Natural killer cell treated with Interleukin-12 subunit alpha and Interleukin-12 subunit beta and Interleukin-15 and Interleukin-18, amount 100 ng/mL, for 72 hours (primary cell): Measurements from ENCODE around the gene CMIP. TPM values are rescaled to one million over a fixed set of nuclear protein-coding genes. Genes with fewer than 3 reads are reported as not detected.
A peak's percentile ranks its signal among the peaks of the same experiment; 100 is the strongest.

Experiments
- ATAC-seq, 2 donors: fragments of 150-1000 bp; cut with Tn5 transposase in 1 of 2; sonication (Bioruptor Pico), chemical (Tn5 transposase) in 1 of 2; 2 replicates each; pipeline ENCODE4 v1.10.0; 2021
- DNase-seq: peaks from one replicate; pipeline ENCODE4 v3.0.0; 2022; ENCODE audit warnings: low spot score
- H3K27ac Mint-ChIP-seq, 2 donors: 1 replicate in 1 of 2; 2 replicates in 1 of 2; pipeline ENCODE4 v1.8.0; 2022; ENCODE audit warnings: mixed read lengths in 2 of 2, mild to moderate bottlenecking in 1 of 2, moderate library complexity in 1 of 2
- H3K27me3 Mint-ChIP-seq, 2 donors: 1 replicate in 1 of 2; 2 replicates in 1 of 2; pipeline ENCODE4 v1.8.0; 2022; ENCODE audit warnings: mixed read lengths in 2 of 2
- H3K36me3 Mint-ChIP-seq: one replicate; pipeline ENCODE4 v1.8.0; 2022; ENCODE audit warnings: mixed read lengths
- H3K4me1 Mint-ChIP-seq, 2 donors: 1 replicate in 1 of 2; 2 replicates in 1 of 2; pipeline ENCODE4 v1.8.0; 2022; ENCODE audit warnings: low read depth in 2 of 2, mixed read lengths in 2 of 2, mild to moderate bottlenecking in 1 of 2
- H3K4me3 Mint-ChIP-seq: one replicate; pipeline ENCODE4 v1.8.0; 2022; ENCODE audit warnings: mixed read lengths
- H3K9me3 Mint-ChIP-seq: 2 replicates; pipeline ENCODE4 v1.8.0; 2022; ENCODE audit warnings: mixed read lengths
- total RNA-seq, 2 donors: library from RNA; stranded (reverse); gene quantifications; one replicate each; pipeline ENCODE4 v1.2.3, GENCODE V29; 2022

The CMIP gene
- total RNA-seq, 2 donors from 2014 or later: 48.0 to 57.6 TPM

- ATAC-seq: peak in 1 of 2 donors; percentile 64
Measured at GRCh38 chr16:81595629-81596292, 151.2 kb downstream of the CMIP start.

GRCh38 chr16:81597079-81597658 is 152.6 kb downstream of the CMIP start:
- no peaks in the 10 kb centered on the region for H3K27me3 Mint-ChIP-seq
- ATAC-seq (no peak), DNase-seq (no peak)
- H3K4me1 Mint-ChIP-seq: peaks cover 36 to 45% of the 10 kb centered on the region in 2 donors
- no peaks in the 10 kb centered on the region for H3K9me3 Mint-ChIP-seq
- no peaks in the 10 kb centered on the region for H3K36me3 Mint-ChIP-seq
- H3K4me3 Mint-ChIP-seq: no peak overlapping the region
- H3K27ac Mint-ChIP-seq: no peak overlapping the region

More at GRCh38 chr16:81595629-81596292, 151.2 kb downstream of the CMIP start:
- Mint-ChIP-seq H3K9me3 (no peaks in the 10 kb centered on the region), H3K27me3 (no peaks in the 10 kb centered on the region), H3K4me1 (peaks cover 36 to 50% of the 10 kb centered on the region in 2 donors), H3K4me3 (peak overlapping the region; percentile 19), H3K27ac (peak overlapping the region; percentile 69 to 85), H3K36me3 (no peaks in the 10 kb centered on the region)
- no peak for DNase-seq

GRCh38 chr16:81598083-81598482 is 153.5 kb downstream of the CMIP start:
- no peaks in the 10 kb centered on the region for H3K9me3 Mint-ChIP-seq
- H3K36me3 Mint-ChIP-seq: no peaks in the 10 kb centered on the region
- no peak overlapping the region for H3K27ac Mint-ChIP-seq
- no peak for DNase-seq
- H3K4me3 Mint-ChIP-seq: no peak overlapping the region
- H3K4me1 Mint-ChIP-seq: peaks cover 32 to 41% of the 10 kb centered on the region in 2 donors
- no peaks in the 10 kb centered on the region for H3K27me3 Mint-ChIP-seq
- ATAC-seq: no peak

GRCh38 chr16:81599034-81599744 is 154.6 kb downstream of the CMIP start:
- H3K4me3 Mint-ChIP-seq: no peak overlapping the region
- H3K36me3 Mint-ChIP-seq: no peaks in the 10 kb centered on the region
- DNase-seq: no peak
- no peak overlapping the region for H3K27ac Mint-ChIP-seq
- H3K9me3 Mint-ChIP-seq: no peaks in the 10 kb centered on the region
- no peaks in the 10 kb centered on the region for H3K27me3 Mint-ChIP-seq
- peaks cover 32 to 46% of the 10 kb centered on the region in 2 donors for H3K4me1 Mint-ChIP-seq
- no peak for ATAC-seq

GRCh38 chr16:81600275-81600674 is 155.7 kb downstream of the CMIP start:
- Mint-ChIP-seq H3K4me3 (no peak overlapping the region), H3K36me3 (no peaks in the 10 kb centered on the region), H3K27me3 (no peaks in the 10 kb centered on the region), H3K4me1 (peaks cover 28 to 44% of the 10 kb centered on the region in 2 donors), H3K9me3 (no peaks in the 10 kb centered on the region), H3K27ac (no peak overlapping the region)
- ATAC-seq (no peak), DNase-seq (no peak)

GRCh38 chr16:81601008-81601428 is 156.4 kb downstream of the CMIP start:
- H3K4me1 Mint-ChIP-seq: peaks cover 21 to 37% of the 10 kb centered on the region in 2 donors
- DNase-seq (no peak), ATAC-seq (peak in 1 of 2 donors; percentile 15)
- no peaks in the 10 kb centered on the region for H3K9me3 Mint-ChIP-seq
- H3K27me3 Mint-ChIP-seq: no peaks in the 10 kb centered on the region
- H3K4me3 Mint-ChIP-seq: no peak overlapping the region
- H3K36me3 Mint-ChIP-seq: no peaks in the 10 kb centered on the region
- no peak overlapping the region for H3K27ac Mint-ChIP-seq

- ATAC-seq: no peak
- Mint-ChIP-seq H3K9me3 (no peaks in the 10 kb centered on the region), H3K4me1 (peaks cover 16 to 37% of the 10 kb centered on the region in 2 donors)
Measured at GRCh38 chr16:81601601-81602255, 157.1 kb downstream of the CMIP start.

GRCh38 chr16:81602256-81602776 is 157.7 kb downstream of the CMIP start:
- Mint-ChIP-seq H3K36me3 (no peaks in the 10 kb centered on the region), H3K9me3 (no peaks in the 10 kb centered on the region), H3K27ac (no peak overlapping the region), H3K4me1 (peaks cover 10 to 35% of the 10 kb centered on the region in 2 donors), H3K4me3 (no peak overlapping the region), H3K27me3 (no peaks in the 10 kb centered on the region)
- no peak for ATAC-seq
- DNase-seq: no peak

More at GRCh38 chr16:81601601-81602255, 157.1 kb downstream of the CMIP start:
- Mint-ChIP-seq H3K27ac (no peak overlapping the region), H3K27me3 (no peaks in the 10 kb centered on the region), H3K4me3 (no peak overlapping the region), H3K36me3 (no peaks in the 10 kb centered on the region)
- no peak for DNase-seq

GRCh38 chr16:81602792-81603191 is 158.2 kb downstream of the CMIP start:
- no peak for ATAC-seq
- Mint-ChIP-seq H3K4me3 (no peak overlapping the region), H3K4me1 (peaks cover 10 to 34% of the 10 kb centered on the region in 2 donors), H3K36me3 (no peaks in the 10 kb centered on the region), H3K27me3 (no peaks in the 10 kb centered on the region), H3K27ac (no peak overlapping the region), H3K9me3 (no peaks in the 10 kb centered on the region)
- DNase-seq: no peak

- DNase-seq (no peak), ATAC-seq (no peak)
- no peaks in the 10 kb centered on the region for H3K36me3 Mint-ChIP-seq
- H3K4me3 Mint-ChIP-seq: no peak overlapping the region
- H3K4me1 Mint-ChIP-seq: peaks cover 5 to 17% of the 10 kb centered on the region in 2 donors
- H3K27ac Mint-ChIP-seq: no peak overlapping the region
- H3K9me3 Mint-ChIP-seq: no peaks in the 10 kb centered on the region
- H3K27me3 Mint-ChIP-seq: no peaks in the 10 kb centered on the region
Measured at GRCh38 chr16:81604960-81605383, 160.4 kb downstream of the CMIP start.

GRCh38 chr16:81606039-81606438 is 161.4 kb downstream of the CMIP start:
- ATAC-seq (no peak), DNase-seq (no peak)
- no peaks in the 10 kb centered on the region for H3K9me3 Mint-ChIP-seq
- H3K27me3 Mint-ChIP-seq: no peaks in the 10 kb centered on the region
- peaks cover 5 to 17% of the 10 kb centered on the region in 2 donors for H3K4me1 Mint-ChIP-seq
- H3K4me3 Mint-ChIP-seq: no peak overlapping the region
- no peaks in the 10 kb centered on the region for H3K36me3 Mint-ChIP-seq
- H3K27ac Mint-ChIP-seq: no peak overlapping the region

GRCh38 chr16:81607006-81607405 is 162.4 kb downstream of the CMIP start:
- ATAC-seq (no peak), DNase-seq (no peak)
- Mint-ChIP-seq H3K4me1 (peaks cover 9 to 16% of the 10 kb centered on the region in 2 donors), H3K27ac (no peak overlapping the region), H3K36me3 (no peaks in the 10 kb centered on the region), H3K4me3 (no peak overlapping the region), H3K27me3 (no peaks in the 10 kb centered on the region), H3K9me3 (no peaks in the 10 kb centered on the region)

- no peak overlapping the region for H3K27ac Mint-ChIP-seq
Measured at GRCh38 chr16:81607805-81608522, 163.4 kb downstream of the CMIP start.

More at GRCh38 chr16:81607805-81608522, 163.4 kb downstream of the CMIP start:
- ATAC-seq (no peak), DNase-seq (no peak)
- Mint-ChIP-seq H3K36me3 (no peaks in the 10 kb centered on the region), H3K4me3 (no peak overlapping the region), H3K27me3 (no peaks in the 10 kb centered on the region), H3K4me1 (peaks cover 9 to 15% of the 10 kb centered on the region in 2 donors), H3K9me3 (no peaks in the 10 kb centered on the region)
